Epithelial cell of proximal tubule (primary cell): Measurements from ENCODE around the gene MFSD1. TPM values are rescaled to one million over a fixed set of nuclear protein-coding genes. Genes with fewer than 3 reads are reported as not detected.
A peak's percentile ranks its signal among the peaks of the same experiment; 100 is the strongest.

ENCODE experiments used
- DNase-seq: peaks from one replicate; pipeline ENCODE4 v3.0.0-alpha.2; 2011; ENCODE audit warnings: low read depth
- H3K4me3 ChIP-seq: 2 replicates; pipeline ENCODE4 v1.5.1; 2011; ENCODE audit warnings: low read depth, mild to moderate bottlenecking, low read length
- CTCF ChIP-seq: conservative IDR thresholded peaks from 2 replicates; pipeline ENCODE4 v1.5.1; 2012; ENCODE audit warnings: low read depth, mild to moderate bottlenecking, low read length
- total RNA-seq: library from RNA; depleted of rRNA; stranded (reverse); fragments of >200 nt; gene quantifications from 2 replicates; pipeline ENCODE4 v1.2.3, GENCODE V29; 2015

Gene MFSD1
- total RNA-seq, 1 donor from 2014 or later = 27.8 TPM

- no peak for TF ChIP-seq CTCF
- no peak for DNase-seq
- no peak overlapping the region for H3K4me3 ChIP-seq
Observed at GRCh38 chr3:158775426-158776410, 26.1 kb upstream of the MFSD1 start.

- TF ChIP-seq CTCF = no peak
- no peak for DNase-seq
- no peak overlapping the region for H3K4me3 ChIP-seq
Observed at GRCh38 chr3:158776531-158776930, 25.3 kb upstream of the MFSD1 start.

- no peak for TF ChIP-seq CTCF
- no peak for DNase-seq
- no peak overlapping the region for H3K4me3 ChIP-seq
Observed at GRCh38 chr3:158777161-158777873, 24.5 kb upstream of the MFSD1 start.

GRCh38 chr3:158780766-158781165, 21.1 kb upstream of the MFSD1 start:
- no peak overlapping the region for H3K4me3 ChIP-seq
- no peak for TF ChIP-seq CTCF
- DNase-seq = no peak

GRCh38 chr3:158781191-158781590, 20.7 kb upstream of the MFSD1 start:
- TF ChIP-seq CTCF = peak; percentile 21
- DNase-seq = no peak

GRCh38 chr3:158781849-158782248, 20.0 kb upstream of the MFSD1 start:
- H3K4me3 ChIP-seq = no peak overlapping the region
- TF ChIP-seq CTCF = no peak
- no peak for DNase-seq

More at GRCh38 chr3:158781191-158781590, 20.7 kb upstream of the MFSD1 start:
- no peak overlapping the region for H3K4me3 ChIP-seq
